ENCODE data around the gene ST3GAL5.

Gene ST3GAL5

GRCh38 chr2:85802354-85803103 is 86.3 kb downstream of the ST3GAL5 start:
- Mint-ChIP-seq H3K4me1 (peaks cover 14% of the 10 kb centered on the region), H3K4me3 (no peak overlapping the region), H3K36me3 (no peaks in the 10 kb centered on the region), H3K27ac (no peak overlapping the region), H3K9me3 (no peaks in the 10 kb centered on the region), H3K27me3 (peaks cover 8% of the 10 kb centered on the region)

GRCh38 chr2:85801871-85802270 is 86.9 kb downstream of the ST3GAL5 start:
- Mint-ChIP-seq H3K27me3 (peaks cover 9% of the 10 kb centered on the region), H3K4me1 (peaks cover 14% of the 10 kb centered on the region), H3K4me3 (no peak overlapping the region), H3K9me3 (no peaks in the 10 kb centered on the region), H3K27ac (no peak overlapping the region), H3K36me3 (no peaks in the 10 kb centered on the region)

- no peak overlapping the region for H3K4me3 Mint-ChIP-seq
- no peaks in the 10 kb centered on the region for H3K36me3 Mint-ChIP-seq
- H3K27ac Mint-ChIP-seq, result no peak overlapping the region
- H3K9me3 Mint-ChIP-seq, result no peaks in the 10 kb centered on the region
- H3K4me1 Mint-ChIP-seq, result peaks cover 14% of the 10 kb centered on the region
- peaks cover 9% of the 10 kb centered on the region for H3K27me3 Mint-ChIP-seq
These were observed 88.2 kb downstream of the ST3GAL5 start for GRCh38 chr2:85800586-85800985.

- Mint-ChIP-seq H3K4me1 (peaks cover 7% of the 10 kb centered on the region), H3K9me3 (no peaks in the 10 kb centered on the region), H3K27me3 (peaks cover 9% of the 10 kb centered on the region), H3K27ac (no peak overlapping the region), H3K36me3 (no peaks in the 10 kb centered on the region), H3K4me3 (no peak overlapping the region)
These were observed 89.4 kb downstream of the ST3GAL5 start for GRCh38 chr2:85799215-85799956.

- Mint-ChIP-seq H3K27ac (no peak overlapping the region), H3K4me1 (no peaks in the 10 kb centered on the region), H3K36me3 (no peaks in the 10 kb centered on the region), H3K9me3 (no peaks in the 10 kb centered on the region), H3K4me3 (no peak overlapping the region), H3K27me3 (peaks cover 9% of the 10 kb centered on the region)
These were observed 90.9 kb downstream of the ST3GAL5 start for GRCh38 chr2:85797921-85798320.

GRCh38 chr2:85797263-85797660 is 91.5 kb downstream of the ST3GAL5 start:
- H3K27me3 Mint-ChIP-seq, result peaks cover 9% of the 10 kb centered on the region
- H3K4me1 Mint-ChIP-seq, result no peaks in the 10 kb centered on the region
- H3K9me3 Mint-ChIP-seq, result no peaks in the 10 kb centered on the region
- H3K36me3 Mint-ChIP-seq, result no peaks in the 10 kb centered on the region
- no peak overlapping the region for H3K4me3 Mint-ChIP-seq
- H3K27ac Mint-ChIP-seq, result no peak overlapping the region

- no peak overlapping the region for H3K4me3 Mint-ChIP-seq
- H3K9me3 Mint-ChIP-seq, result no peaks in the 10 kb centered on the region
- no peaks in the 10 kb centered on the region for H3K4me1 Mint-ChIP-seq
- H3K36me3 Mint-ChIP-seq, result no peaks in the 10 kb centered on the region
- peaks cover 9% of the 10 kb centered on the region for H3K27me3 Mint-ChIP-seq
- H3K27ac Mint-ChIP-seq, result no peak overlapping the region
These were observed 92.2 kb downstream of the ST3GAL5 start for GRCh38 chr2:85796341-85797262.

GRCh38 chr2:85796046-85796340 is 92.8 kb downstream of the ST3GAL5 start:
- Mint-ChIP-seq H3K4me1 (no peaks in the 10 kb centered on the region), H3K9me3 (no peaks in the 10 kb centered on the region), H3K36me3 (no peaks in the 10 kb centered on the region), H3K27ac (no peak overlapping the region), H3K27me3 (peaks cover 9% of the 10 kb centered on the region), H3K4me3 (no peak overlapping the region)

- Mint-ChIP-seq H3K4me1 (no peaks in the 10 kb centered on the region), H3K9me3 (no peaks in the 10 kb centered on the region), H3K36me3 (no peaks in the 10 kb centered on the region), H3K27me3 (peaks cover 8% of the 10 kb centered on the region), H3K27ac (no peak overlapping the region), H3K4me3 (no peak overlapping the region)
These were observed 93.3 kb downstream of the ST3GAL5 start for GRCh38 chr2:85795331-85796045.

- H3K27me3 Mint-ChIP-seq, result peaks cover 8% of the 10 kb centered on the region
- H3K9me3 Mint-ChIP-seq, result no peaks in the 10 kb centered on the region
These were observed 94.2 kb downstream of the ST3GAL5 start for GRCh38 chr2:85794491-85795121.

GRCh38 chr2:85794038-85794441 is 94.8 kb downstream of the ST3GAL5 start:
- Mint-ChIP-seq H3K36me3 (no peaks in the 10 kb centered on the region), H3K9me3 (no peaks in the 10 kb centered on the region)

More at GRCh38 chr2:85794491-85795121, 94.2 kb downstream of the ST3GAL5 start:
- H3K4me3 Mint-ChIP-seq, result no peak overlapping the region
- H3K4me1 Mint-ChIP-seq, result no peaks in the 10 kb centered on the region
- H3K27ac Mint-ChIP-seq, result no peak overlapping the region
- no peaks in the 10 kb centered on the region for H3K36me3 Mint-ChIP-seq

GRCh38 chr2:85793584-85793983 is 95.2 kb downstream of the ST3GAL5 start:
- Mint-ChIP-seq H3K4me3 (no peak overlapping the region), H3K27ac (no peak overlapping the region), H3K4me1 (no peaks in the 10 kb centered on the region), H3K9me3 (no peaks in the 10 kb centered on the region), H3K27me3 (peaks cover 6% of the 10 kb centered on the region), H3K36me3 (no peaks in the 10 kb centered on the region)

More at GRCh38 chr2:85794038-85794441, 94.8 kb downstream of the ST3GAL5 start:
- Mint-ChIP-seq H3K27ac (no peak overlapping the region), H3K27me3 (peaks cover 6% of the 10 kb centered on the region), H3K4me1 (no peaks in the 10 kb centered on the region), H3K4me3 (no peak overlapping the region)

GRCh38 chr2:85792783-85793441 is 95.9 kb downstream of the ST3GAL5 start:
- H3K27me3 Mint-ChIP-seq, result peaks cover 4% of the 10 kb centered on the region
- H3K36me3 Mint-ChIP-seq, result no peaks in the 10 kb centered on the region
- no peak overlapping the region for H3K27ac Mint-ChIP-seq
- no peak overlapping the region for H3K4me3 Mint-ChIP-seq
- H3K4me1 Mint-ChIP-seq, result no peaks in the 10 kb centered on the region
- H3K9me3 Mint-ChIP-seq, result no peaks in the 10 kb centered on the region

- Mint-ChIP-seq H3K27me3 (peaks cover 1% of the 10 kb centered on the region), H3K27ac (no peak overlapping the region), H3K9me3 (no peaks in the 10 kb centered on the region), H3K4me1 (no peaks in the 10 kb centered on the region), H3K4me3 (no peak overlapping the region), H3K36me3 (no peaks in the 10 kb centered on the region)
These were observed 96.9 kb downstream of the ST3GAL5 start for GRCh38 chr2:85791704-85792565.
